Upper lobe of left lung (tissue), 6 donors: ENCODE data around the gene DUSP16. TPM values are rescaled to one million over a fixed set of nuclear protein-coding genes. Genes with fewer than 3 reads are reported as not detected.

Experiments used
- ATAC-seq, 2 donors: fragments of 200-7000 bp; cut with Tn5 transposase; one replicate each; pipeline ENCODE4 v1.9.1; 2022; ENCODE audit warnings: mild to moderate bottlenecking in 2 of 2, moderate library complexity in 2 of 2; ENCODE audit not compliant: low FRiP score in 2 of 2
- DNase-seq, 2 donors: peaks; one replicate each; pipeline ENCODE4 v3.0.0-alpha.2; 2019 to 2020
- H3K27ac ChIP-seq, 4 donors: fragments of 200-600 bp; sonication (generic); one replicate each; pipeline ENCODE4 v1.5.1; 2016 to 2019
- H3K27me3 ChIP-seq, 4 donors: fragments of 200-600 bp; sonication (generic); one replicate each; pipeline ENCODE4 v1.5.1; 2017 to 2019
- H3K36me3 ChIP-seq, 4 donors: fragments of 200-600 bp; sonication (generic); one replicate each; pipeline ENCODE4 v1.5.1; 2016 to 2019
- H3K4me1 ChIP-seq, 4 donors: fragments of 200-600 bp; sonication (generic); one replicate each; pipeline ENCODE4 v1.5.1; 2018 to 2019
- H3K4me3 ChIP-seq, 4 donors: fragments of 200-600 bp; sonication (generic); one replicate each; pipeline ENCODE4 v1.5.1; 2017 to 2019; ENCODE audit warnings: mild to moderate bottlenecking in 2 of 4, moderate library complexity in 1 of 4
- H3K9me3 ChIP-seq, 4 donors: fragments of 200-600 bp; sonication (generic); one replicate each; pipeline ENCODE4 v1.5.1; 2018 to 2019
- EP300 ChIP-seq, 4 donors: sonication (generic); formaldehyde crosslinking; IDR thresholded peaks; one replicate each; pipeline ENCODE4 v1.5.1; 2017; ENCODE audit warnings: antibody characterized with exemption in 4 of 4, control low read depth in 2 of 4
- POLR2A ChIP-seq, 4 donors: fragments of 450-650 bp; IDR thresholded peaks; one replicate each; pipeline ENCODE4 v1.5.1; 2016 to 2017; ENCODE audit warnings: antibody characterized with exemption in 4 of 4, mild to moderate bottlenecking in 2 of 4
- POLR2AphosphoS5 ChIP-seq, 2 donors: sonication (generic); formaldehyde crosslinking; IDR thresholded peaks; one replicate each; pipeline ENCODE4 v1.5.1; 2017; ENCODE audit warnings: antibody characterized with exemption in 2 of 2
- WGBS, 2 donors: methylation state at CpG; one replicate each; pipeline ENCODE4 v1.1.5; 2017 to 2018; 5-methylcytosine and 5-hydroxymethylcytosine counted together
- total RNA-seq, 6 donors: library from RNA; depleted of rRNA in 4 of 6; stranded (reverse); fragments of >200 nt in 4 of 6; gene quantifications; one replicate each; pipeline versions ENCODE4 v1.1.0 to v1.2.1, GENCODE V29; 2016 to 2021
- TF ChIP-seq, protein P1 (sequence below), 6 experiments: fragments of 450-650 bp in 4 of 6; fragments of 200-600 bp in 2 of 6; sonication (generic) in 2 of 6; IDR thresholded peaks; one replicate each; pipeline ENCODE4 v1.5.1; 2016 to 2019; ENCODE audit warnings: antibody characterized with exemption in 6 of 6
- donor health status: DM: no; HTN: no; CAD: no; lungs with moderate emphysema.
- donor health status: DM: no; HTN: yes; CAD: no; lungs with severe emphysema.

The DUSP16 gene
- total RNA-seq, 6 donors from 2014 or later: 23.7 to 51.6 (median 41.7) TPM

GRCh38 chr12:12460935-12461922 lies 101.4 kb downstream of the DUSP16 start:
- Histone ChIP-seq H3K27me3 (no peaks in the 10 kb centered on the region), H3K4me1 (peaks cover 0 to 6% (median 0%) of the 10 kb centered on the region in 4 donors), H3K27ac (no peak overlapping the region), H3K9me3 (no peaks in the 10 kb centered on the region), H3K4me3 (no peak overlapping the region), H3K36me3 (peaks cover 0 to 7% (median 3%) of the 10 kb centered on the region in 4 donors)
- DNase-seq (no peak), ATAC-seq (no peak)
- WGBS, 2 donors: 84 to 86% methylated on average over 8 of the region's 8 CpGs
- TF ChIP-seq POLR2AphosphoS5 (IDR thresholded peaks at IDR 0.05): no peak
- no peak for TF ChIP-seq POLR2A (IDR thresholded peaks at IDR 0.05)
- no peak for TF ChIP-seq EP300 (IDR thresholded peaks at IDR 0.05)
- TF ChIP-seq, protein P1, sequence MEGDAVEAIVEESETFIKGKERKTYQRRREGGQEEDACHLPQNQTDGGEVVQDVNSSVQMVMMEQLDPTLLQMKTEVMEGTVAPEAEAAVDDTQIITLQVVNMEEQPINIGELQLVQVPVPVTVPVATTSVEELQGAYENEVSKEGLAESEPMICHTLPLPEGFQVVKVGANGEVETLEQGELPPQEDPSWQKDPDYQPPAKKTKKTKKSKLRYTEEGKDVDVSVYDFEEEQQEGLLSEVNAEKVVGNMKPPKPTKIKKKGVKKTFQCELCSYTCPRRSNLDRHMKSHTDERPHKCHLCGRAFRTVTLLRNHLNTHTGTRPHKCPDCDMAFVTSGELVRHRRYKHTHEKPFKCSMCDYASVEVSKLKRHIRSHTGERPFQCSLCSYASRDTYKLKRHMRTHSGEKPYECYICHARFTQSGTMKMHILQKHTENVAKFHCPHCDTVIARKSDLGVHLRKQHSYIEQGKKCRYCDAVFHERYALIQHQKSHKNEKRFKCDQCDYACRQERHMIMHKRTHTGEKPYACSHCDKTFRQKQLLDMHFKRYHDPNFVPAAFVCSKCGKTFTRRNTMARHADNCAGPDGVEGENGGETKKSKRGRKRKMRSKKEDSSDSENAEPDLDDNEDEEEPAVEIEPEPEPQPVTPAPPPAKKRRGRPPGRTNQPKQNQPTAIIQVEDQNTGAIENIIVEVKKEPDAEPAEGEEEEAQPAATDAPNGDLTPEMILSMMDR (IDR thresholded peaks at IDR 0.05): no peak

GRCh38 chr12:12456637-12457036 lies 106.0 kb downstream of the DUSP16 start:
- no peak for DNase-seq
- Histone ChIP-seq H3K4me3 (no peak overlapping the region), H3K4me1 (peaks cover 0 to under 1% (median 0%) of the 10 kb centered on the region in 4 donors), H3K36me3 (no peaks in the 10 kb centered on the region), H3K27ac (peak overlapping the region in 1 of 4 donors; percentile 59), H3K27me3 (no peaks in the 10 kb centered on the region), H3K9me3 (no peaks in the 10 kb centered on the region)
- TF ChIP-seq POLR2AphosphoS5 (IDR thresholded peaks at IDR 0.05) (no peak), POLR2A (IDR thresholded peaks at IDR 0.05) (peak in 1 of 4 donors; percentile 42), EP300 (IDR thresholded peaks at IDR 0.05) (peak in 1 of 4 donors; percentile 64)
- TF ChIP-seq, protein P1 (IDR thresholded peaks at IDR 0.05): no peak
- 63 to 88% methylated on average over 5 of the region's 5 CpGs for WGBS, 2 donors
- peak in 1 of 2 donors; percentile 84 for ATAC-seq

DNA sequence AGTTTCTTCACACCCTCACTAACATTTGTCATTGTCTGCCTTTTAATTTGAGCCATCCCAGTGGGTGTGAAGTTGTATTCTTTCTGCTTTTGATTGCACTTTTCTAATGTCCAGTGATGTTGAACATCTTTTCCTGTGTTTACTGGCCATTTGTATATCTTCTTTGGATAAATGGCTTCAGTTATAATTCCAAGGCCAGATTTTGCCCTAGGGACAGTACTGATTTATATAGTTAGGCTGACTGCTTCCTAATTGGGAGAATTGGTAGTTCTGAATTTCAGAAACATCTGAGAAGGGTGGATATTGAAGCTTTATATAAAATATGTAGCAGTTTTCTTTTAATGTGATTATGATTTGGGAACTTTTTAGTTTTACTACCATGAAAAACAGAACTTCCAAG lies 108.3 kb downstream of the DUSP16 start:
- no peaks in the 10 kb centered on the region for H3K9me3 ChIP-seq
- DNase-seq: no peak
- no peaks in the 10 kb centered on the region for H3K36me3 ChIP-seq
- H3K4me3 ChIP-seq: no peak overlapping the region
- no peak for ATAC-seq
- TF ChIP-seq EP300 (IDR thresholded peaks at IDR 0.05): no peak
- TF ChIP-seq, protein P1 (IDR thresholded peaks at IDR 0.05): no peak
- TF ChIP-seq POLR2A (IDR thresholded peaks at IDR 0.05): no peak
- no peak for TF ChIP-seq POLR2AphosphoS5 (IDR thresholded peaks at IDR 0.05)
- H3K4me1 ChIP-seq: peaks cover 11 to 20% (median 14%) of the 10 kb centered on the region in 4 donors
- H3K27ac ChIP-seq: no peak overlapping the region
- no peaks in the 10 kb centered on the region for H3K27me3 ChIP-seq

DNA sequence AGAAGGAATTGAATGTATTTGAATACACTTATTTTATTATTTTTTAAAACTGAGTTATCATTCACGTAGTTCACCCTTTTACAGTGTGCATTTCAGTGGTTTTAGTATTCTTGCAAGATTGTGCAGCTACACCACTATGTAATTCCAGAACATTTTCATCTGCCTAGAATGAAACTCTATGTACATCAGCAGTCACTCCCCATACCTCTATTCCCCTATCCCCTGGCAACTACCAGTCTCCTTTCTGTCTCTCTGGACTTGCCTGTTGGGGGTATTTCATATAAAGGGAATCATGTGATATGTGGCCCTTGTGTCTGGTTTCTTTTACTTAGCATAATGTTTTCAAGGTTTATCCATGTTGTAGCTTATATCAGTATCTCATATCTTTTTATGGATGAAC lies 109.0 kb downstream of the DUSP16 start:
- no peak overlapping the region for H3K4me3 ChIP-seq
- ATAC-seq (no peak), DNase-seq (no peak)
- no peaks in the 10 kb centered on the region for H3K27me3 ChIP-seq
- peaks cover 11 to 25% (median 19%) of the 10 kb centered on the region in 4 donors for H3K4me1 ChIP-seq
- no peaks in the 10 kb centered on the region for H3K36me3 ChIP-seq
- 97 to 100% methylated on average over 1 of the region's 1 CpG for WGBS, 2 donors
- no peak overlapping the region for H3K27ac ChIP-seq
- TF ChIP-seq POLR2A (IDR thresholded peaks at IDR 0.05): no peak
- H3K9me3 ChIP-seq: no peaks in the 10 kb centered on the region

DNA sequence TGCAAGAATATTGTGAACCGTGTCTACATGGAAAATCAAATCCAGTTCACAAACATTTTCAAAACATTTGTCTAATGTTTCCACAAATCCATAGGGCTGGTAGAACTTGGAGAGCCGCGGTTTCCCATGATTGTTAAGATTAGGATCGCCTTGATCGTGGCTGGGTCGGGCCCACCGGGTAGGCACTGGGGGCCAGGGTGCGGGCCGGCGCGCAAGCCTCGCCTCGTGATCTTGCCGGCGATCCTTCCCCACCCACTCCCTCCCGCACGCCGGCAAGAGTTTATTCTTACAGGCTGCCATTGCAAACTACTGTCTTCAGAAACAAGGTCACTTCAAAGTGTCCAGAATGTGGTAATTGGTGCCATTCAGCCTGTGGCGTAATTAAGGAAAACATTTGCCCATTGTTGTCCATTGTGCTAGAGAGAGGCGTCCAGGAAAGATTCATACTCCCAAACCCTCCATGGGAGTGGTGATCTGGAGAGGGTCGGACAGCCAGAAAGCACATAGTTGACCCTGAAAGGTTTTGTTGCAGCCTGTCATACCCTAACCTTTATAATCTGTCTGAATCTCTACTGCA lies 110.2 kb downstream of the DUSP16 start:
- no peak overlapping the region for H3K27ac ChIP-seq
- no peaks in the 10 kb centered on the region for H3K27me3 ChIP-seq
- H3K4me3 ChIP-seq: no peak overlapping the region
- DNase-seq: peak in 1 of 2 donors; percentile 70
- no peaks in the 10 kb centered on the region for H3K9me3 ChIP-seq
- TF ChIP-seq, protein P1 (IDR thresholded peaks at IDR 0.05): no peak
- TF ChIP-seq EP300 (IDR thresholded peaks at IDR 0.05) (no peak), POLR2AphosphoS5 (IDR thresholded peaks at IDR 0.05) (no peak), POLR2A (IDR thresholded peaks at IDR 0.05) (no peak)
- no peaks in the 10 kb centered on the region for H3K36me3 ChIP-seq
- WGBS, 2 donors: 93 to 95% methylated on average over 21 of the region's 21 CpGs
- ATAC-seq: no peak
- peaks cover 11 to 25% (median 19%) of the 10 kb centered on the region in 4 donors for H3K4me1 ChIP-seq
